Ishikawa (cell line): ENCODE results near the gene PA2G4.

Experiments
- CEBPB ChIP-seq: IDR thresholded peaks from 2 replicates; pipeline ENCODE4 v1.6.1; 2012
- CREB1 ChIP-seq: IDR thresholded peaks from 2 replicates; pipeline ENCODE4 v1.6.1; 2012; ENCODE audit warnings: low read depth
- EGR1 ChIP-seq: IDR thresholded peaks from 2 replicates; pipeline ENCODE4 v1.6.1; 2012
- EP300 ChIP-seq: IDR thresholded peaks from 2 replicates; pipeline ENCODE4 v1.6.1; 2012; ENCODE audit warnings: borderline replicate concordance
- FOXM1 ChIP-seq: IDR thresholded peaks from 2 replicates; pipeline ENCODE4 v1.6.1; 2012; ENCODE audit warnings: low read depth, borderline replicate concordance
- MAX ChIP-seq: IDR thresholded peaks from 2 replicates; pipeline ENCODE4 v1.6.1; 2012
- NFIC ChIP-seq: IDR thresholded peaks from 2 replicates; pipeline ENCODE4 v1.6.1; 2012
- RAD21 ChIP-seq: IDR thresholded peaks from 2 replicates; pipeline ENCODE4 v1.6.1; 2012; ENCODE audit warnings: low read depth
- REST ChIP-seq: IDR thresholded peaks from 2 replicates; pipeline ENCODE4 v1.6.1; 2012; ENCODE audit warnings: low read depth, mild to moderate bottlenecking
- TAF1 ChIP-seq: IDR thresholded peaks from 2 replicates; pipeline ENCODE4 v1.6.1; 2012; ENCODE audit warnings: low read depth, mild to moderate bottlenecking
- TCF12 ChIP-seq: IDR thresholded peaks from 2 replicates; pipeline ENCODE4 v1.6.1; 2012; ENCODE audit warnings: low read depth
- TEAD4 ChIP-seq: IDR thresholded peaks from 2 replicates; pipeline ENCODE4 v1.6.1; 2012
- USF1 ChIP-seq: IDR thresholded peaks from 2 replicates; pipeline ENCODE4 v1.6.1; 2012
- YY1 ChIP-seq: IDR thresholded peaks from 2 replicates; pipeline ENCODE4 v1.6.1; 2012; ENCODE audit warnings: low read depth
- ZBTB7A ChIP-seq: IDR thresholded peaks from 2 replicates; pipeline ENCODE4 v1.6.1; 2012; ENCODE audit warnings: low read depth

PA2G4 gene

GRCh38 chr12:56159482-56160192 lies 55.3 kb downstream of the PA2G4 start:
- TF ChIP-seq TEAD4, result no peak
- TF ChIP-seq USF1, result no peak
- TF ChIP-seq ZBTB7A, result no peak
- no peak for TF ChIP-seq REST
- TF ChIP-seq FOXM1, result no peak
- TF ChIP-seq TAF1, result no peak
- no peak for TF ChIP-seq RAD21
- no peak for TF ChIP-seq CEBPB
- TF ChIP-seq EGR1, result no peak
- no peak for TF ChIP-seq MAX
- no peak for TF ChIP-seq TCF12
- no peak for TF ChIP-seq YY1
- no peak for TF ChIP-seq NFIC
- no peak for TF ChIP-seq CREB1
- no peak; the same call in 1 of the 2 replicates for TF ChIP-seq EP300

- TF ChIP-seq EGR1, result no peak
- TF ChIP-seq REST, result no peak
- no peak for TF ChIP-seq MAX
- TF ChIP-seq CREB1, result no peak
- TF ChIP-seq NFIC, result no peak
- TF ChIP-seq ZBTB7A, result no peak
- TF ChIP-seq FOXM1, result no peak
- no peak for TF ChIP-seq TEAD4
- no peak for TF ChIP-seq RAD21
Measured at GRCh38 chr12:56160193-56160763, 55.9 kb downstream of the PA2G4 start.

- TF ChIP-seq TEAD4 (no peak), TAF1 (no peak), ZBTB7A (no peak), USF1 (no peak), RAD21 (no peak)
Measured at GRCh38 chr12:56160894-56161689, 56.7 kb downstream of the PA2G4 start.

GRCh38 chr12:56161690-56162351 lies 57.5 kb downstream of the PA2G4 start:
- no peak for TF ChIP-seq CREB1
- no peak for TF ChIP-seq EGR1
- no peak for TF ChIP-seq MAX
- no peak for TF ChIP-seq TCF12
- no peak for TF ChIP-seq NFIC
- no peak for TF ChIP-seq FOXM1
- TF ChIP-seq REST, result no peak
- TF ChIP-seq TAF1, result no peak
- no peak for TF ChIP-seq ZBTB7A
- no peak for TF ChIP-seq EP300
- TF ChIP-seq USF1, result no peak
